ENCODE data around the gene RBPJL. TPM values are rescaled to one million over a fixed set of nuclear protein-coding genes. Genes with fewer than 3 reads are reported as not detected.

The RBPJL gene
- total and polyA plus RNA-seq, 4 donors, result not detected

GRCh38 chr20:45323731-45324130 lies 17.1 kb downstream of the RBPJL start:
- Histone ChIP-seq H3K27me3 (ENCODE audit: control insufficient read depth in 4 of 4, insufficient read depth in 4 of 4, low read length in 3 of 4) (no peaks in the 10 kb centered on the region), H3K27ac (ENCODE audit: low read depth in 1 of 2, low read length in 2 of 2) (peak overlapping the region in 1 of 2 donors; percentile 23), H3K4me1 (ENCODE audit: control insufficient read depth in 4 of 4, insufficient read depth in 4 of 4, low read length in 3 of 4) (peaks cover 0 to 2% (median 0%) of the 10 kb centered on the region in 4 donors), H3K4me3 (ENCODE audit: low read depth in 1 of 3, low read length in 3 of 3) (no peak overlapping the region), H3K9me3 (ENCODE audit: control insufficient read depth in 4 of 4, low read length in 3 of 4) (no peaks in the 10 kb centered on the region), H3K9ac (ENCODE audit: low read depth in 1 of 2, low read length in 2 of 2) (no peak overlapping the region), H3K36me3 (ENCODE audit: control insufficient read depth in 4 of 4, insufficient read depth in 3 of 4, low read depth in 1 of 4, low read length in 3 of 4) (peaks cover 11 to 32% (median 26%) of the 10 kb centered on the region in 4 donors)
- DNase-seq (ENCODE audit: low spot score), result no peak
- TF ChIP-seq FOXA2 (IDR thresholded peaks at IDR 0.05), result no peak
- TF ChIP-seq, protein P1, sequence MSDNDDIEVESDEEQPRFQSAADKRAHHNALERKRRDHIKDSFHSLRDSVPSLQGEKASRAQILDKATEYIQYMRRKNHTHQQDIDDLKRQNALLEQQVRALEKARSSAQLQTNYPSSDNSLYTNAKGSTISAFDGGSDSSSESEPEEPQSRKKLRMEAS (IDR thresholded peaks at IDR 0.05), result no peak
- no peak for TF ChIP-seq RAD21 (IDR thresholded peaks at IDR 0.05)
- TF ChIP-seq, protein P2, sequence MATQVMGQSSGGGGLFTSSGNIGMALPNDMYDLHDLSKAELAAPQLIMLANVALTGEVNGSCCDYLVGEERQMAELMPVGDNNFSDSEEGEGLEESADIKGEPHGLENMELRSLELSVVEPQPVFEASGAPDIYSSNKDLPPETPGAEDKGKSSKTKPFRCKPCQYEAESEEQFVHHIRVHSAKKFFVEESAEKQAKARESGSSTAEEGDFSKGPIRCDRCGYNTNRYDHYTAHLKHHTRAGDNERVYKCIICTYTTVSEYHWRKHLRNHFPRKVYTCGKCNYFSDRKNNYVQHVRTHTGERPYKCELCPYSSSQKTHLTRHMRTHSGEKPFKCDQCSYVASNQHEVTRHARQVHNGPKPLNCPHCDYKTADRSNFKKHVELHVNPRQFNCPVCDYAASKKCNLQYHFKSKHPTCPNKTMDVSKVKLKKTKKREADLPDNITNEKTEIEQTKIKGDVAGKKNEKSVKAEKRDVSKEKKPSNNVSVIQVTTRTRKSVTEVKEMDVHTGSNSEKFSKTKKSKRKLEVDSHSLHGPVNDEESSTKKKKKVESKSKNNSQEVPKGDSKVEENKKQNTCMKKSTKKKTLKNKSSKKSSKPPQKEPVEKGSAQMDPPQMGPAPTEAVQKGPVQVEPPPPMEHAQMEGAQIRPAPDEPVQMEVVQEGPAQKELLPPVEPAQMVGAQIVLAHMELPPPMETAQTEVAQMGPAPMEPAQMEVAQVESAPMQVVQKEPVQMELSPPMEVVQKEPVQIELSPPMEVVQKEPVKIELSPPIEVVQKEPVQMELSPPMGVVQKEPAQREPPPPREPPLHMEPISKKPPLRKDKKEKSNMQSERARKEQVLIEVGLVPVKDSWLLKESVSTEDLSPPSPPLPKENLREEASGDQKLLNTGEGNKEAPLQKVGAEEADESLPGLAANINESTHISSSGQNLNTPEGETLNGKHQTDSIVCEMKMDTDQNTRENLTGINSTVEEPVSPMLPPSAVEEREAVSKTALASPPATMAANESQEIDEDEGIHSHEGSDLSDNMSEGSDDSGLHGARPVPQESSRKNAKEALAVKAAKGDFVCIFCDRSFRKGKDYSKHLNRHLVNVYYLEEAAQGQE (IDR thresholded peaks at IDR 0.05), result no peak
- no peak for TF ChIP-seq EGR1 (IDR thresholded peaks at IDR 0.05; ENCODE audit: low read depth in 2 of 2)
- TF ChIP-seq TAF1 (conservative IDR thresholded peaks at IDR 0.05), result no peak

DNA sequence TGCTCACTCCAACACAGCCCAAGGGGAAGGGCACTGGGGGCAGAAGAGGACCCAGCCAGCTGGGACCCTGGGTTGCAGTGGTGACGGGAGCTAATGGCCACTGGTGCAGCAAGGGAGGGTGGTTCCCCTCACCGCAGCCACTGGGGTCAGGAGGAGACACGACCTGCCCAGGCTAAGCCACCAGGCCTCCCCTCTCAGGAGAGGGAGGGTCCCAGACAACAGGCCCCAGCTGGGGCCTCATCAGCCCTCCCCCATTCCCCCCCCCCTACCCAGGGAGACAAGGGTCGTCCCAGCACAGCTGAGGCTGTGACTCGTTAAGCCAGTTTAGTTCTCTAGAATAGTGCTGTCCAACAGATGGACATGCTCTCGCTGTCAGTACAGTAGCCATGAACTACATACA lies 18.7 kb downstream of the RBPJL start:
- TF ChIP-seq SP1 (IDR thresholded peaks at IDR 0.05), result no peak
- no peak for TF ChIP-seq FOXA1 (IDR thresholded peaks at IDR 0.05)
- TF ChIP-seq, protein P3, sequence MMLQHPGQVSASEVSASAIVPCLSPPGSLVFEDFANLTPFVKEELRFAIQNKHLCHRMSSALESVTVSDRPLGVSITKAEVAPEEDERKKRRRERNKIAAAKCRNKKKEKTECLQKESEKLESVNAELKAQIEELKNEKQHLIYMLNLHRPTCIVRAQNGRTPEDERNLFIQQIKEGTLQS (IDR thresholded peaks at IDR 0.05), result no peak
- no peak for TF ChIP-seq RXRA (IDR thresholded peaks at IDR 0.05)
- no peak for TF ChIP-seq TAF1 (conservative IDR thresholded peaks at IDR 0.05)
- TF ChIP-seq RAD21 (IDR thresholded peaks at IDR 0.05), result no peak
- no peak for TF ChIP-seq YY1 (IDR thresholded peaks at IDR 0.05)
- TF ChIP-seq, protein P2 (IDR thresholded peaks at IDR 0.05), result no peak
- no peak for TF ChIP-seq NR2F2 (IDR thresholded peaks at IDR 0.05)
- no peak for TF ChIP-seq ZBTB33 (IDR thresholded peaks at IDR 0.05)
- TF ChIP-seq, protein P1 (IDR thresholded peaks at IDR 0.05), result no peak
- TF ChIP-seq, protein P4, sequence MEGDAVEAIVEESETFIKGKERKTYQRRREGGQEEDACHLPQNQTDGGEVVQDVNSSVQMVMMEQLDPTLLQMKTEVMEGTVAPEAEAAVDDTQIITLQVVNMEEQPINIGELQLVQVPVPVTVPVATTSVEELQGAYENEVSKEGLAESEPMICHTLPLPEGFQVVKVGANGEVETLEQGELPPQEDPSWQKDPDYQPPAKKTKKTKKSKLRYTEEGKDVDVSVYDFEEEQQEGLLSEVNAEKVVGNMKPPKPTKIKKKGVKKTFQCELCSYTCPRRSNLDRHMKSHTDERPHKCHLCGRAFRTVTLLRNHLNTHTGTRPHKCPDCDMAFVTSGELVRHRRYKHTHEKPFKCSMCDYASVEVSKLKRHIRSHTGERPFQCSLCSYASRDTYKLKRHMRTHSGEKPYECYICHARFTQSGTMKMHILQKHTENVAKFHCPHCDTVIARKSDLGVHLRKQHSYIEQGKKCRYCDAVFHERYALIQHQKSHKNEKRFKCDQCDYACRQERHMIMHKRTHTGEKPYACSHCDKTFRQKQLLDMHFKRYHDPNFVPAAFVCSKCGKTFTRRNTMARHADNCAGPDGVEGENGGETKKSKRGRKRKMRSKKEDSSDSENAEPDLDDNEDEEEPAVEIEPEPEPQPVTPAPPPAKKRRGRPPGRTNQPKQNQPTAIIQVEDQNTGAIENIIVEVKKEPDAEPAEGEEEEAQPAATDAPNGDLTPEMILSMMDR (IDR thresholded peaks at IDR 0.05; ENCODE audit: low read depth, low read length, missing input control), result no peak
- no peak for TF ChIP-seq GABPA (IDR thresholded peaks at IDR 0.05 in 1 of 2, conservative IDR thresholded peaks at IDR 0.05 in 1 of 2)
- no peak for TF ChIP-seq FOXA2 (IDR thresholded peaks at IDR 0.05)
- TF ChIP-seq HNF4A (conservative IDR thresholded peaks at IDR 0.05), result no peak
- TF ChIP-seq JUND (IDR thresholded peaks at IDR 0.05), result no peak
- no peak for TF ChIP-seq EGR1 (IDR thresholded peaks at IDR 0.05; ENCODE audit: low read depth in 2 of 2)
- no peak for TF ChIP-seq HNF4G (IDR thresholded peaks at IDR 0.05)
- Histone ChIP-seq H3K27ac (ENCODE audit: low read depth in 1 of 2, low read length in 2 of 2) (no peak overlapping the region), H3K36me3 (ENCODE audit: control insufficient read depth in 4 of 4, insufficient read depth in 3 of 4, low read depth in 1 of 4, low read length in 3 of 4) (peaks cover 19 to 48% (median 40%) of the 10 kb centered on the region in 4 donors)

More for the DNA sequence above, 18.7 kb downstream of the RBPJL start:
- DNase-seq (ENCODE audit: low spot score), result no peak
- Histone ChIP-seq H3K9ac (ENCODE audit: low read depth in 1 of 2, low read length in 2 of 2) (no peak overlapping the region), H3K4me1 (ENCODE audit: control insufficient read depth in 4 of 4, insufficient read depth in 4 of 4, low read length in 3 of 4) (peaks cover 0 to 2% (median under 1%) of the 10 kb centered on the region in 4 donors), H3K27me3 (ENCODE audit: control insufficient read depth in 4 of 4, insufficient read depth in 4 of 4, low read length in 3 of 4) (no peaks in the 10 kb centered on the region), H3K4me3 (ENCODE audit: low read depth in 1 of 3, low read length in 3 of 3) (no peak overlapping the region), H3K9me3 (ENCODE audit: control insufficient read depth in 4 of 4, low read length in 3 of 4) (no peaks in the 10 kb centered on the region)
- 78% methylated on average over 6 of the region's 6 CpGs for WGBS
